ACC112 (cell line): ENCODE measurements around the gene CA11.

ENCODE experiments used
- H2AFZ ChIP-seq: fragments of 200-600 bp; sonication (generic); one replicate; pipeline ENCODE4 v1.6.0; 2017; ENCODE audit warnings: antibody characterized with exemption, low read length; ENCODE audit not compliant: unreplicated experiment
- H3K27ac ChIP-seq: fragments of 200-600 bp; sonication (generic); 2 replicates; pipeline ENCODE4 v1.5.1; 2014; ENCODE audit warnings: low read depth, mild to moderate bottlenecking, antibody characterized with exemption, low read length, moderate library complexity
- H3K27me3 ChIP-seq: fragments of 200-600 bp; sonication (generic); 2 replicates; pipeline ENCODE4 v1.6.1; 2014; ENCODE audit warnings: mild to moderate bottlenecking, antibody characterized with exemption, low read length, moderate library complexity, mixed read lengths; ENCODE audit not compliant: insufficient read depth
- H3K36me3 ChIP-seq: fragments of 200-600 bp; sonication (generic); 2 replicates; pipeline ENCODE4 v1.6.1; 2016; ENCODE audit warnings: mild to moderate bottlenecking, antibody characterized with exemption, low read length, moderate library complexity, mixed read lengths; ENCODE audit not compliant: insufficient read depth
- H3K4me1 ChIP-seq: fragments of 200-600 bp; sonication (generic); one replicate; pipeline ENCODE4 v1.6.1; 2016; ENCODE audit warnings: low read length, mixed read lengths; ENCODE audit not compliant: insufficient read depth, unreplicated experiment, control insufficient read depth
- H3K4me3 ChIP-seq: fragments of 200-600 bp; sonication (generic); 2 replicates; pipeline ENCODE4 v1.5.1; 2014; ENCODE audit warnings: mild to moderate bottlenecking, low read depth, low read length
- H3K79me2 ChIP-seq: fragments of 200-600 bp; sonication (generic); one replicate; pipeline ENCODE4 v1.6.0; 2016; ENCODE audit warnings: low read length; ENCODE audit not compliant: control insufficient read depth, unreplicated experiment, insufficient read depth

Gene CA11

GRCh38 chr19:48678201-48678600 lies 32.2 kb upstream of the CA11 start:
- H3K4me3 ChIP-seq: no peak overlapping the region
- no peaks in the 10 kb centered on the region for H3K79me2 ChIP-seq
- no peaks in the 10 kb centered on the region for H3K36me3 ChIP-seq
- no peaks in the 10 kb centered on the region for H3K27me3 ChIP-seq
- H2AFZ ChIP-seq: no peak overlapping the region
- H3K4me1 ChIP-seq: peaks cover 4% of the 10 kb centered on the region
- no peak overlapping the region for H3K27ac ChIP-seq

DNA sequence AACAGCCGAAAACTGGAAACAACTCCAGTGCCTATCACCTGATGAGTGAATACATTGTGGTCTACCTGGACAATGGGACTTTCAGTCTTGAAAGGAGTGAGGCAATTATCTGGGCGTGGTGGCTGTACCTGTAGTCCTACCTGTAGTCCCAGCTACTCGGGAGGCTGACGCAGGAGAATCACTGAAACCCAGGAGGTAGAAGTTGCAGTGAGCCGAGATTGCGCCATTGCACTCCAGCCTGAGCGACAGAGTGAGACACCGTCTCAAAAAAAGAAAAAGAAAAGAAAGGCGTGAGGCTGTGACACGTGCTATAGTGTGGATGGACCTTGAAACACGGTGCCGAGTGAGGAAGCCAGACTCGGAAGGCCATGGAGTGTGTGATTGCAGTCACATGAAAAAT lies 30.9 kb upstream of the CA11 start:
- Histone ChIP-seq H3K27me3 (no peaks in the 10 kb centered on the region), H3K4me3 (no peak overlapping the region), H3K27ac (no peak overlapping the region), H2AFZ (no peak overlapping the region), H3K4me1 (peaks cover 4% of the 10 kb centered on the region), H3K36me3 (no peaks in the 10 kb centered on the region), H3K79me2 (no peaks in the 10 kb centered on the region)

DNA sequence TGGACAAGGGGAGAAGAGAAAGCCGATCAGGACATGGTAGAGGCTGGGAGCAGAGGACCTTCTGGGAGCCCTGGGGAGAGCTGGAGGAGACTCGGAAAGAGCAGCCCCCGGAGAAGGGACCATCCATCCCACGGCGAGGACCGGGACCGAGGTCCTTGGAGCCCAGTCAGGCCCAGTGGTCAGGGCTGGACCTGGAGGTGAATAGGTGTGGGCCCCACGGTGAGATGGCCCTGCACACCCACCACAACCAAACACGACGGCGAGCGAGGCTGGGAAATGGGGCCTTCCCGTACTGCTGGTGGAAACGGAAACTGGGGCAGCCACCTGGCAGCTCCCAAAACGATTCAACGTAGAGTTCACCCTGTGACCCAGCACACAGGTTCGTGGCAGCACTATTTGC lies 30.5 kb upstream of the CA11 start:
- Histone ChIP-seq H3K4me1 (peaks cover 4% of the 10 kb centered on the region), H3K27ac (no peak overlapping the region), H2AFZ (no peak overlapping the region), H3K27me3 (no peaks in the 10 kb centered on the region), H3K79me2 (no peaks in the 10 kb centered on the region), H3K36me3 (no peaks in the 10 kb centered on the region), H3K4me3 (no peak overlapping the region)

DNA sequence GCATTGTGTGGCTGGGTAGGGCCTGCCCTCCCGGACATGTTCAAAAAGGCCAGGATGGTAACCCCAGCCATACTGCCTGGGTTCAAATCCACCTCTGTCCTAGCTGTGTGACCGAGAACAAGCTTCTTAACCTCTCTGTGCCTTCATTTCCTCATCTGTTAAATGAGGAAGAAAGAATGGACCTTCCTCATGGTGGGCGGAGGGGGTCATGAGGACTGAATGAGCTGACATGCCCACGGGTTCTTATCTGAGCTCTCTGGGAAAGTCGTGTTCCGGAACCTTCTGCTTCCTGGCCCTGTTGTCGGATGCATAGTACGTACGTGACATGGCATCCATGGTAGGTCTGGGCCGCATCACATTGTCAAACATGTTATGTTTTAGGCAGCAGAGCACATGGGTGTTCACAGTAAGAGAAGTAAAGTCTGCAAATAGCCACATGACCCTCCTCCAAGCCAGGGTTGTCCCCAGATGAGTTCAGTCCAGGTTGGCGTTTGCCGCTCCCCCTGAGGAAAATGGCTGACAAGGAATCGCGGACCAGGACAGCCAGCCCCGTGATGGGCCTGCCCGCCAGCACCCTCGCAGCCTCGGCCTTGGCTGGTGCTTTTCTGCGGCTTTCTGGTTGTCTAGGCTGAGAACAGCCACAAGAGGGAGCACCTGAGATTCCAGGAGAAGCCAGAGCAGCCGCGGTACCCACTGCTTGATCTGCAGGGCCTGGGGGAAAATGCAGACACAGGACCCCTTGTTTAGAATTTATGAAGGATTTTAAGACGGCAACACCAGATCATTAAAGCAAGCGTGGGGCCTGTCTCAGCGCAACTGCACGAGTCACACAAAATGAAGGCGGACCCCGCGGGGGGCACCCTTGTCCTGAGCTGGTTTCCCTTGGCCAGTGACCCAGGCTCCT lies 29.2 kb upstream of the CA11 start:
- Histone ChIP-seq H2AFZ (no peak overlapping the region), H3K4me3 (no peak overlapping the region), H3K27me3 (no peaks in the 10 kb centered on the region), H3K36me3 (no peaks in the 10 kb centered on the region), H3K79me2 (no peaks in the 10 kb centered on the region), H3K27ac (no peak overlapping the region), H3K4me1 (peaks cover 4% of the 10 kb centered on the region)

DNA sequence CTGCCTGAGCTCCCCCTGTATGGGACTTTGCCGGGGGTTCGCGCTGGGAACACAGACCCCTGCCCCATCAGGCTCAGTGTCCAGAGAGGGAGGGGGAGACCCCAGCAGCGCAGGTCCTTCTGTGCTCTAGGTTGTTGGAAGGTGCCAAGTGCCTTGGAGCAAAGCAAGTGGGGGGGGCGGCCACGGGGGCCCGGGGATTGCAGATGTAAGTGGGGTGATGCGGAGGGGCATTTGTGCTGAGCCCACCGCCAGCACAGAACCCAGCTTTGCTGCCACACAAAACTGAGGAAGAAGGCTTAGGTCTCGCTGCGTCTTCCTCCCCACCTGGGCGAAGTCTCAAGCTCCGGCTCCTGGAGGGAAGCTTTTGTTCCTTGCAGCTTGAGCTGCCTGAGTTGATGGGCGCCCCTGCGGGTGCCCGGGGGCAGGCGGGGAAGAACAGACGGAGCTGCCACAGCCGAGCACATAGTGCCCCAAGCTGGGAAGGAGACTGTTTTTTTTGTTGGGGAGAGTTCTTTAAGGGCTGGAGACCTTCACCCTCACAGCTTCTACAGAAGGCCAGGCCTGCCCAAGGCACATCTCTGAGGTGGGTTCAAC lies 28.3 kb upstream of the CA11 start:
- Histone ChIP-seq H2AFZ (no peak overlapping the region), H3K27ac (no peak overlapping the region), H3K27me3 (no peaks in the 10 kb centered on the region), H3K79me2 (no peaks in the 10 kb centered on the region), H3K36me3 (no peaks in the 10 kb centered on the region), H3K4me1 (peaks cover 4% of the 10 kb centered on the region), H3K4me3 (no peak overlapping the region)

- Histone ChIP-seq H3K27me3 (no peaks in the 10 kb centered on the region), H3K79me2 (no peaks in the 10 kb centered on the region), H3K27ac (no peak overlapping the region), H3K4me1 (peaks cover 4% of the 10 kb centered on the region), H3K36me3 (no peaks in the 10 kb centered on the region), H3K4me3 (no peak overlapping the region), H2AFZ (no peak overlapping the region)
Observed at GRCh38 chr19:48673436-48674100, 27.6 kb upstream of the CA11 start.

DNA sequence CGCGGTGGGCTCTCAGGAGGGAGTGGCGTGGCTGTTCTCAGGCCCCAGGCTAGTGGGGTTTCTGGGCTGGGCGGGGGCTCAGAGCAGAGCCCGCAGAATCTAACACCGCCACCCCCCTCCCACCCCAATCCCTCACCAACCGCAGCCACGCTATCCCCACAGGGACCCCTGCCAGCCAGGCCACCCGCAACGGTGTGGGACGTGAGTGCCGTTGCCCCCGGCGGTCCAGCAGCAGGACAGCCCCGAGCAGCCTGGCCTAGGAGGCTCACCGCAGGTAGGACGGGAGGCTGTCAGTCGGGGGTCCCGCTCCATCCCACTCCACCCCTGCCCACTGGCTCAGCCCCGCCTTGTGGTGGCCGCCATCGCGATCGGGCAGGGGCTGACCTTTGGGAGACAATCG lies 27.0 kb upstream of the CA11 start, which contains the start of gene NTN5:
Gene NTN5 (minus strand): TSS at position 24 of the 400 bp plus-strand sequence. CDS start 2,031 bp downstream, outside the sequence.
- no peak within 1 kb of the TSS for H2AFZ ChIP-seq
- no peak within 1 kb of the TSS for H3K4me3 ChIP-seq
- no peaks in the 10 kb centered on the region for H3K27me3 ChIP-seq
- no peaks in the 10 kb centered on the region for H3K79me2 ChIP-seq
- H3K4me1 ChIP-seq: peaks cover 4% of the 10 kb centered on the region
- no peaks in the 10 kb centered on the region for H3K36me3 ChIP-seq
- H3K27ac ChIP-seq: no peak within 1 kb of the TSS

DNA sequence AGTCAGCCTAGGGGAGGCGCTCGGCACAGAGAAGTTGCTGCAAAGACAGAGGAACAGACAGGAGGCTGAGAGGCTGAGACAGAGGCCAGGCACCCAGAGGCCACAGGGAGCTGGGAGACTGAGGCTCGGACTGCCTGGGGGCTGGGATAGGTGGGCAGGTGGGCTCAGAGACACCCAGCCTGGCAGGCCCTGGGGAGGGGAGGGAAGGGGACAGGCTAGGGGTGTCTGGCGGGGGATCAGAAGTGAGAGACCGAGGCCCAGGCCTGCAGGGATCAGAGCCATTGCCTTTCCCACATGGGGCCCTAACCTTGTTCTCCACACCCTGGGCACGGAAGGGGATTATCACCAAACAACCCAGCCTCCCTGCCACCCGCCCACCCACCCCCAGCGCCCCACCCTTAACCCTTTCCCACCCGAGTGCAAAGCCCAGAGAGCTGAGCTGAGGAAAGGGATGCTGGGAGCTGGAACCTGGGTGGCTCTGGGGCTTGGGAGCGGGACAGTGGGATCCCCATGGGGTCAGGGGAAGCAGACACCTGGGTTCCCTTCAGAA lies 25.5 kb upstream of the CA11 start:
- Histone ChIP-seq H3K36me3 (no peaks in the 10 kb centered on the region), H3K27me3 (no peaks in the 10 kb centered on the region), H3K79me2 (no peaks in the 10 kb centered on the region), H3K27ac (no peak overlapping the region), H2AFZ (no peak overlapping the region), H3K4me1 (peaks cover 4% of the 10 kb centered on the region), H3K4me3 (no peak overlapping the region)

- Histone ChIP-seq H3K4me3 (no peak overlapping the region), H3K27ac (no peak overlapping the region), H3K36me3 (no peaks in the 10 kb centered on the region), H3K4me1 (peaks cover 4% of the 10 kb centered on the region), H2AFZ (no peak overlapping the region), H3K79me2 (no peaks in the 10 kb centered on the region), H3K27me3 (no peaks in the 10 kb centered on the region)
Observed at GRCh38 chr19:48670699-48671445, 24.9 kb upstream of the CA11 start.
